ENCODE results near the gene SEMA5B.

DNA sequence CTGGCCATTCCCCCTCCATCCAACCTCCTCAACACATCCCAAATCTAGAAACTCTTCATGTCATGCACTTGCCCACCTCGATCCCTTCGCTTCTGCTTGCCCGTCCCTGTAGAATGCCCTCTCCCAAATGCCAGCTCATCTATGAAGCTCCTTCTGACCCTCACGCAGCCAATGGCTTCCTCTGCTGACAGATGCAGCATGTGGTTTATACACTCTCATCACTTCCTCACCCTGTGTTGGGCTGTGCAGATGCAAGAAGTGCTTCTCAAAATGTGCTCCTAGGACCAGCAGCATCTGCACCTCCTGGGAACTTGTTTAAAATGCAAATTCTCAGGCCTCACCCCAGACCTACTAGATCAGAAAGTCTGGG is 51.7 kb downstream of the SEMA5B start:
- TF ChIP-seq MAZ (IDR thresholded peaks at IDR 0.05; ENCODE audit: borderline replicate concordance, low read depth, low read length), result no peak
- no peak for TF ChIP-seq POLR2A (IDR thresholded peaks at IDR 0.05; ENCODE audit: low read depth, low read length)

All from IMR-90 (cell line).